NCI-H128 (cell line): ENCODE results near the gene TAF12.
"Not testable (repeated sequence)": the region's sequence is repeated elsewhere in the genome, so short reads cannot be mapped to it uniquely, and the experiment has no call there.

Experiments used
- DNase-seq: peaks from one replicate; lab custom pipeline; 2025; ENCODE audit not compliant: unreplicated experiment; lab: John Stamatoyannopoulos, UW

Gene TAF12

GRCh38 chr1:28645406-28645805, 2.5 kb upstream of the TAF12 start:
- not testable (repeated sequence) for DNase-seq

GRCh38 chr1:28644494-28644893, 1.6 kb upstream of the TAF12 start:
- DNase-seq = no peak

GRCh38 chr1:28642056-28642846, 616 bp downstream of the TAF12 start:
- no peak for DNase-seq

GRCh38 chr1:28640766-28641165, 2.1 kb downstream of the TAF12 start:
- no peak for DNase-seq

DNA sequence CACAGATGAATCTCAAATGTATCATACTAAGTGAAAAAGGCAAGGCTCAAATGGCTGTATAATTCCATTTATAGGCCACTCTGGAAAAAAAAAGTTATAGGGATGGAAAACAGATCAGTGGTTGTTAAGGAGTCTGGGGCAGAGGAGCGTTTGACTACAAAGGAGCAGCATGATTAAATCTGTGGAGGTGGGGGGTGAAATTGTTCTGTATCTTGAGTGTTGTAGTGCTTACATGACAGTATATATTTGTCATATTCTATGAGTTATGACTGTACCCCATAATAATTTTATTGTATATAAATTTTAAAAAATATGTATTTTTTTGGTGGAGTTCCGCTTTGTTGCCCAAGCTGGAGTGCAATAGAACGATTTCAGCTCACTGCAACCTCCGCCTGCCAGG, 10.3 kb downstream of the TAF12 start:
- DNase-seq = no peak

DNA sequence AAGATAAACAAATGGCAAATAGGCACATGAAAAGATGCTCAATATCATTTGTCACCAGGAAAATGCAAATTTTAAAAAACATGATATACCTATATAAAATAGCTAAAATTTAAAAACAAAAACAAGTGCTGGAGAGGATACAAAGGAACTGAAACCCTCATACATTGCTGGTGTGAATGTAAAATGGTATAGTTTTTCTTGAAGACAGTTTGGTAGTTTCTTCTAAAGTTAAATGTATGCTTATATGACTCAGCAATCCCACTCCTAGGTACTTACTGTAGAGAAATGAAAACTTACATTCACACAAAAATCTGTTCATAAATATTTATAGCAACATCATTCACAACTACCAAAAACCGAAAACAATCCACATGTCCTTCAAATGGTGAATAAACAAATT, 11.2 kb downstream of the TAF12 start:
- no peak for DNase-seq

- DNase-seq = no peak
Observed at GRCh38 chr1:28613175-28613574, 29.7 kb downstream of the TAF12 start.

GRCh38 chr1:28606771-28607170, 36.1 kb downstream of the TAF12 start:
- DNase-seq = no peak

DNA sequence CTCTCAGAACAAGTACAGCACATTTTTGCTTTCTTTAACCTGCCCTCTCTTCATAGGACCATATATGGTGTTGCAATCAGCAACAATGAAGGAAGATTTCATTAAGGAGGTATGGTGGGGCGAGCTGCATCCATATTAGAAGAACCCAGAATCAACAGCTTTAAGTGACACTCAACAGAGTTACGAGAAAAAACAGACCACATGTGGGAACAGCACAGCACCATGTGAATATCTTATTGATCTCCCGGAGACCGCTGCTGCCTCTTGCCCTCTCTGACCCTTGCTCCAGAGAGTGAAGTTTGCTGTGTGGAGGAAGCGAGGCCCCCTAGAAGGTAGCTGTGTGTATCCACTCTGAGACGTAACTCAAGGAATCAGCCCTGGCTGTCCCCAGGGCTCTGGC, 37.9 kb downstream of the TAF12 start:
- no peak for DNase-seq

DNA sequence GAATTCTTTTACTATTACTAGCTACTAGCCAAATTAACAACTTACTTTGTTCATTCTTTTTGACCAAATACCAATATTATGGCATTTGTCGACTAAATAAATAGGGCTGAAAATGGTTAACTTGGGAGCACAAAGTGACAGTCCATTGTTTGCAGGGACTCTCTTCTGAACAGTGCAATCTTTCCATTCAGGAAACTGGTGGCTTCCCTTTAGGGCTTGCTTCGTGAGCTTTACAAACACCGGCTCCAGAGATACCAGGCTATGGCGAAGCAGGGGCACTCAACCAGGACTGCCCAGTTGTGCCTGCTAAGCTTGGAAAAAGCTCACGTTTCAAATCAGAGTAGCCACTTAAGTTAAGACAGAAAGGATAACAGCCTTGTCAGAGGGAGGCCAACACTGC, 38.5 kb downstream of the TAF12 start:
- DNase-seq = no peak

DNA sequence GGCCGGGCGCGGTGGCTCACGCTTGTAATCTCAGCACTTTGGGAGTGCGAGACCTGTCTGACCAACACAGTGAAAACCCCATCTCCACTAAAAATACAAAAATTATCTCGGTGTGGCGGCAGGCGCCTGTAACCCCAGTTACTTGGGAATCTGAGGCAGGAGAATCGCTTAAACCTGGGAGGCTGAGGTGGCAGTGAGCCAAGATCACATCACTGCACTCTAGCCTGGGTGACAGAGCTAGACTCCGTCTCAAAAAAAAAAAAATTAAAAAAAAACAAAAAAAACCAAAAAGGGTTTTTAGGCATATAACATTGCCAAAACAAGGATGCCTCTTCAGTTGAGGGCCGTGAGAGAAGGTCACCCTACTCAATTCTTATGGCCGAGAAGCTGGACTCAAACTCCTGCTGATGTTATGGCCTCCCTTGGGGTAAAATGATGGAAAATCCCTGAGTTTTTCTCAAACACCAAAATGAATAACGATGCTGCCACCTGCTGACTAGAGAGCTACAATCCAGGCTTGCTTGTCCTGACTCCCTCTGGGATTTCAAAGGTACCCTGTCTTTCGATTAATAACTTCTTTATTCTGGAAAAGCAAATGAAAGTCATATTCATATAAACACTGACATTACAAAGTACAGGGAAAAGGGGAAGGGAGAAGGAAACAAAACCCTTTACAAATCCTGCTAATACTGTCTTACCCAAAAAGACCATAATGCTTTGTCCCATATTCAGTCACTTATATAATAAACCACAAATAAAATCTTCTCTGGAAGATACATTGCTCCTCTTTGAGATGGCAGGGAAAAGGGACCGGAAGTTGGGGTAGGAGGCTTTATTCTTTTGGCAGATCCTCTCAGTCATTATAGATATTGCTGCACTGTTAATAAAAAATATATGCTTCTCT, 40.1 kb downstream of the TAF12 start:
- peak; percentile 41 for DNase-seq

DNA sequence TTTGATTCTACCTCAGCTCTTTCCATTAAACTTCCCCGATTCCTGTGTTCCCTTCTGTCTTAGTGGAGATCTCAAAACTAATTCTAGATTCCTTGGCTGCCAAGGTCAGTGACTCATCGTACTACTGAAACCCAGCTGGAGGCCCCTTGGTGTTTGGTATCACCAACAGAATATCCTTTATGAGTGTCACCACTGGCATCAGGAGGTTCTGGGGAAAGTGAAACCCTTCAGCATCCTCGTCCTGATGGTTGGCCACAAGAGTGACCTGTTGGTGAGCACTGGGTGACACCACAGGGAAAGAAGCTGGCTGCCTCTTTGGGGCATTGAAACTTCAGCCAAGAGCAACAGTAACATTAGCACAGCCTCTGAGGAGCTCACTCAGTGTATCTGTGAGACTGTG, 41.2 kb downstream of the TAF12 start:
- DNase-seq = no peak

DNA sequence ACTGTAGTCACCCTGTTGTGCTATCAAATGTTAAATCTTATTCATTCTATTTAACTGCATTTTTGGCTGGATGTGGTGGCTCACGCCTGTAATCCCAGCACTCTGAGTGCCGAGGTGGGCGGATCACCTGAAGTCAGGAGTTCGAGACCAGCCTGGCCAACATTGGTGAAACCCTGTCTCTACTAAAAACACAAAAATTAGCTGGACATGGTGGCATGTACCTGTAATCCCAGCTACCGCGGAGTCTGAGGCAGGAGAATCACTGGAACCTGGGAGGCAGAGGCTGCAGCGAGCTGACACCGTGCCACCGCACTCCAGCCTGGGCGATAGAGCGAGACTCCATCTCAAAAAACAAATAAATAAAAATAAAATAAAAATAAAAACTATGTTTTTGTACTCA, 46.6 kb downstream of the TAF12 start:
- DNase-seq = not testable (repeated sequence)

DNA sequence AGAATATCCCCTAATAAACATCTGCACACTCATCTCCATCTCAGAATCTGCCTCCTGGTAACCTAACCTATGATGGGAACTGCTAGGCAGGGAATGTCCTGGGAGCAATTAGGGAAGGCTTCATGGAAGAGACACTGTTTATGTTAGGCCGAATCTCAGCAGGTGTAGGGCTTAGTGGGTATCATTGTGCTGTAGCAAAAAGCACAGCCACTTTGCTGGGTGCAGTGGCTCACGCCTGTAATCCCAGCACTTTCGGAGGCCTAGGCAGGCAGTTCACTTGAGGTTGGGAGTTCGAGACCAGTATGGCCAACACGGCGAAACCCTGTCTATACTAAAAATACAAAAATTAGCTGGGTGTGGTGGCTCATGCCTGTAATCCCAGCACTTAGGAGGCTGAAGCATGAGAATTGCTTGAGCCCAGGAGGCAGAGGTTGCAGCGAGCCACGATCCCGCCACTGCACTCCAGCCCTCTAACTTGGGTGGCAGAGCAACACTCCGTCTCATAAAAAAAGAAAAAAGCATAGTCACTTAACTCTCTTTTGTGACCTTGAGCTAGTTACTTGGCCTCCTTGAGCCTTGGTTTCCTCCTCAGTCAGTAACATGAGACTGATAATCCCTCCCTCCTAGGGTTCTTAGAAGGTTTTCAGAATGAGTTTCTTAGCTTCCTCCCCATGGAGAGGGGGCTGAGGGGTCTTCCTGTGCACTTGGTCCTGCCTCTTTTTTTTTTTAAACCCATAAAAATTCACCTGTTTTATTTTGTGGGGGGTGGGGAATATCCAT, 47.3 kb downstream of the TAF12 start:
- DNase-seq = no peak

DNA sequence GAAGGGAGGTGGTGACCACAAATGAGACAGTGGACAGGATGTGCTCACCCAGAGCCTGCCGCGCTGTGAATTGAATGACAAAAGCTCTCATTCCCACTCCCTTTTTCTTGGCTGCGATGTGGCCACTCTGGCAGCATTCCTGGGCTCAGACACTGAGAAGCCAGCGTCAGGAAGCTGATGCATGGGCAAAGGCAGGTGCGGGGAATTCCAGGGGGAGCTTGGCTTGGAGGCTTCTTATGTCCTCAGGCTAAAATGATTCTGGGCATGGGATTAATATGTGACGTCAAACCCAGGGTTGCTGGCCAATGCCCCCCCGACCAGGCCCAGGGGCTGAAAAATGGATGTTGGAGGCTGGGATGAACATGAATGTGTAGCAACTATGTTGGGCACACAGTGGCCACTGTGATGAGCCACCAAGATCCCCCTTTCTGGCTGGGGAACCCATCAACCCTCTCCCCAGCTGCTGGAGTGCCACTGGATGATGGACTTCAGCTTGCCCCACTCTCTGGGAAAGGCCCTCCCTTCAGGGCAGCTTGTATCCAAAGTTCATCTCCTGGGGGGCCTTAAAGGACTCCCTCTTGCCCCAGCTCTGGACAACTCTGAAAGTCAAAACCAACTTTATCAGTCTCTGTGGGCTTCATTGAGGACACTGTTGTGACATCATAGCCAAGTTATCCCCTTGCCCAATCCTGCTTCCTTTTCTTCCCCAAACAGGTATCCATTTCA, 48.0 kb downstream of the TAF12 start:
- DNase-seq = not testable (repeated sequence)

- not testable (repeated sequence) for DNase-seq
Observed at GRCh38 chr1:28593988-28594356, 48.9 kb downstream of the TAF12 start.

DNA sequence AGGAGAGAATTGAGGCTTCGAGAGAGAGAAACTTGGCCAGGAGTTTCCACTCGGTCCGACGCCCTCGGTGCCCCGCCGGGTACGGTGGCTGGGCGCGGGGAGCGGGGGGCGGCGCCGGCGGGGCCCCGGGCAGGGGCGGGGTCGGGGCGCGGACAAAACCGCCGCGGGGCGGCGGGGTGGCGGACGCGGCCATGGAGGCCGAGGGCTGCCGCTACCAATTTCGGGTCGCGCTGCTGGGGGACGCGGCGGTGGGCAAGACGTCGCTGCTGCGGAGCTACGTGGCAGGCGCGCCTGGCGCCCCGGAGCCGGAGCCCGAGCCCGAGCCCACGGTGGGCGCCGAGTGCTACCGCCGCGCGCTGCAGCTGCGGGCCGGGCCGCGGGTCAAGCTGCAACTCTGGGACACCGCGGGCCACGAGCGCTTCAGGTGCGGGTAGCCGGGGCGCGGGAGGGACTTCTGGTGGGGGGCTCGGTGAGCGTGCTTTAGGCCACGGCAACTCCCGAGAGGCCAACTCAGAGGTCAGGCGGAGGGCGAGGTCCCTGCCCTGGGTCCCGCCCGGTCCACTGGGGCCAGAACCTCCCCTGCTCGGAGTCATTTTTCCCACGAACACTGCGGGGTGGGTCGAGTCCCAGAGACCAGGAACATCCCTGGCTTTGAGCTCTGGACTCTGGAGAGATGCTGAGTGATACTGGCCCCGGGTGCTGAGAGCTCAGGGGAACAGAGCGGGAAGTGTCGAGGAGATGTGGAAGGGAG, 50.4 kb downstream of the TAF12 start:
- no peak for DNase-seq

- no peak for DNase-seq
Observed at GRCh38 chr1:28591708-28592320, 51.1 kb downstream of the TAF12 start, which contains the start of gene RAB42. Gene RAB42 (plus strand): TSS chr1:28592265. CDS start chr1:28592512, 247 bp downstream.

- not testable (repeated sequence) for DNase-seq
Observed at GRCh38 chr1:28586585-28587391, 56.1 kb downstream of the TAF12 start.
